Activated T-helper 9 cell treated with anti-CD3 and anti-CD28 coated beads, Interleukin-2, amount 50 U/mL, for 16 hours (primary cell): Measurements from ENCODE around the gene RIT1.

Experiments used
- DNase-seq: peaks from one replicate; pipeline ENCODE4 v3.0.0-alpha.2; 2020; ENCODE audit warnings: low read depth

The RIT1 gene

DNA sequence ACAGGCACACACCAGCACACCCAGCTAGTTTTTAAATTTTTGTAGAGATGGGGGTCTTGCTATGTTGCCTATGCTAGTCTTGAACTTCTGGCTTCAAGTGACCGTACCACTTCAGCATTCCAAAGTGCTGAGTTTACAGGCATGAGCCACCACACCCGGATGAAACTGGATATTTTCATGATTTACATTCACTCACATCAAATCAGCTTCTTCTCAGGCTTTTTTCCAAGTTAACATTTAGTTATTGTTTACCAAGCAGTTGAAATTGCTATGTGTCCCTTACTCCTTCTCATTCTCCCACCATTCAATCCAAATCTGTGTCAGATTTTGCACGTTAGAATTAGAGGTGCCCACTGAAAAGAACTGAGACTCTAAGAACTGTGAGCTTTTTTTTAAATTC lies 18.4 kb downstream of the RIT1 start:
- DNase-seq = no peak

DNA sequence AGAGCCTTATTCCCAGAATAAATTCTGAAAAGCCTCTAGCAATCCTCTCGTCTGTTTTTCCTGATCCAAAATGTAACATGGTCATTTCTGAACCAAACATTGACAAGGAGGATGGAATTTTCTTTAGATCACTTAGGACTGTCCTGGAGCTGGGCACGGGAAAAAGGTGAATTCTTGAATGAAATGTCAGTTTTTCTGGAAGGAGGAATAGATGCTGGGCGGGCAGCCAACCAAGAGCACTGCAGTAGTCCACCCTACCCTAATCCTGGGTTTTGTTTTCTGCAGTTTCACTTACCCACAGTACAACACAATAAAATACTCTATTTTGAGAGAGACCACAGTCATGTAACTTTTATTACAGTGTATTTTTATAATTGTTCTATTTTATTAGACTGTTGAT lies 20.9 kb downstream of the RIT1 start:
- no peak for DNase-seq

DNA sequence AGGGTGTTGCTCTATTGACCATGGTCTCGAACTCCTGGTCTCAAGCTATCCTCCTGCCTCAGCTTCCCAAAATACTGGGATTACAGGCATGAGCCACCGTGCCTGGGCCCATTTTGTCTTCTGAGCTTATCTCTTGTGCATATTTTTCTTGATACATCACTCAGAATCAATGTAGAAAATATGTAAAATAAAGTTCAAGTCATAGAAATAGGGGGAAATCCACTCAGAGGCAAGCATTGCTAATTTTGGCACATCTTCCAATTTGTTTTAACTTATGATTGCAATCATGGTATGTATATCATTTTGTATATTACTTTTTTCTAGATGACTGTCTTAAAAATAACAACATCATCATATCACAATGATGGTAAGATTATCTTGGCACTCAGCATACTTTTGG lies 21.6 kb downstream of the RIT1 start:
- no peak for DNase-seq

DNA sequence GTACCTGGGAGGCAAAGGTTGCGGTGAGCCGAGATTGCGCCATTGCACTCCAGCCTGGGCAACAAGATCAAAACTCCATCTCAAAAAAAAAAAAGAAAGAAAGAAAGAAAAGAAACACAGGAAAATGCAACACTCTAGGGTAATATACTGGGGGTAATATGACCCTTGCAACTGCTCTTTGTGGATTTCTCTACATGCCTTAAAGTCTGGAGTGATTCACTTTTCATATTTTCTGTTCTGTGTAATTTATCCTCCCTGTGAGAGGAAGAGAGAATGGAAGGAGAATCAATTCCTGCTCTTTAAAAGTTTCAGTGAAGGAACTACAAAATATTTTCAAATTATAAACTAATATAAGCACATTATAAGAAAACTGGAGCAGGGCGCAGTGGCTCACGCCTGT lies 22.7 kb downstream of the RIT1 start:
- DNase-seq = no peak

DNA sequence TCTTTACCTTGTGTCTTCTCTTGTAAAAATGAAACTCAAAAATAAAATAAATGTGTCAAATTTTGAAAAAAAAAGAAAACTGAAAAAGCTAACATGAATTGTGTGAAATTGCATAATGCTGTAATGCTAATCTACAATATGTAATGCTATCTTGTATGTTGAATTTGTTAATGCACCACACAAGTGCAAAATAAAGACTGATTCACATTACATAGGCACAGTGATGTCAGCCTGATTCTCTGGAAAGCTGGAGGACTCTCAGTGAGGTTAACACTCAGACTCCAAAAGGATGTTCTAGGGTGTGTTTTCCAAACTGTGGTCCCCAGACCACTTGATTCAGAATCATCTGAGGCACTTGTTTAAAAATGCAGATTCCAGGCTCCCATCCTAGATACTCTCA lies 26.2 kb downstream of the RIT1 start:
- DNase-seq = no peak

DNA sequence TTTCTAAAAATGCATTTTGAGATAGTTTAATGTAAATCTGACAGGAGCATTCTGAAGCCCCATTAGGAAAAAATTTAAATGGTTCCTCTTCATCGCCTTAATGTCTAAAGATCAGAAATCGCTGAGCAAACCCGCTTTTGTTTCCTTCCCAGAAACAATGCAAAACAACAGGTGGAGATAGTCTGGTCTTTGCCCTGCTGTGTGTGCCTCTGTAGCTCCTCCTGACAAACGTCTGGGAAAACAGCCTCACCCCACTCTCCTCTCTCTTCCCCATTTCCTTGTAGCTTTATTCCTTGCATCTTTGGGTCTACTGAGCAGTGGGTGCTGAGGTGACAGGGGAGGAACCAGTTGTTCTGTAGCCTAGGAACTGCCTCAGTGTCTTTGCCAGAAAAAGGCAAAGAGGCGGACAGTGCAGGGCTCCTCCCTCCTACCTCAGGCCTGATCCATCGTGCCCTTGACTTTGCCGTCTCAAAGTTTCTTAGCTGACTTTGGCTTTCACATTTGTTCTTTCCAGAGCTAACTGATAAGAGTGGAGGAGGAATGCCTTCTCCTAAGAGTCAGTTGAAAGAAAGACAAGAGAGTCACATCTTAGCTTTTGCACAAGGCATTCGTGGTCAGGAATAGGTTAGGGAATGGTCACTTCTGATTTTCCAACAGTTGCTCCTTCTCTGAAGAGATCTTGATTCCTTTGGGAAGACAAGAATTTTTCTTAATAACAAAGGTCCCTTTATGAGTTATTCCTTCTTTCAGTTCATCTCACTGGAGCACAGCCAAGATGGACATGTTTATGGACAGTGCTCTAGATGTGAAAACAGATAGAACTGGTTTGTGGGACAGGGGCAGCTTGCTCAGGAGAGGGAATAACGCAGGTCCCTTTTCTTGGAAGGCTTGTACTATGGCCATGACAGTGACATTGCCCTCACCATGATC lies 26.9 kb downstream of the RIT1 start:
- DNase-seq = no peak

DNA sequence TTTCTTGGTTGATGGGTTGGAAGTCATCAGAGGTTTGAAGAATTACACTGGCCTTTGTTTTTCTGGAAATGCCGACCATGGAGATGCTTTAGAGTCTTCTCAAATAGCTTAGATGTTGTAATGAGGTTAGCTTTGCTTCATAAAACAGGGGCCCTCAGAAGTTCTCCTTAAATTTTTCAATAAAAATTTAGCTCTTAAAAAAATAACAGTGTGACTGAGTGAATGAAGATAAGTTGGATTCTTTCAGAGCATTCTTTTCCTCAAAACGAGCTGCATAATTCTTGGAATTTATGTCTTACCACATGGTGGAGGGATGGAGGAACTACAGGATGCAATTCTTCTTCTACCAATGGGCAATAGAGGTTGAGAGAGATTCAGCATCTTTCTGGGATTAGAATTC lies 28.4 kb downstream of the RIT1 start:
- no peak for DNase-seq

DNA sequence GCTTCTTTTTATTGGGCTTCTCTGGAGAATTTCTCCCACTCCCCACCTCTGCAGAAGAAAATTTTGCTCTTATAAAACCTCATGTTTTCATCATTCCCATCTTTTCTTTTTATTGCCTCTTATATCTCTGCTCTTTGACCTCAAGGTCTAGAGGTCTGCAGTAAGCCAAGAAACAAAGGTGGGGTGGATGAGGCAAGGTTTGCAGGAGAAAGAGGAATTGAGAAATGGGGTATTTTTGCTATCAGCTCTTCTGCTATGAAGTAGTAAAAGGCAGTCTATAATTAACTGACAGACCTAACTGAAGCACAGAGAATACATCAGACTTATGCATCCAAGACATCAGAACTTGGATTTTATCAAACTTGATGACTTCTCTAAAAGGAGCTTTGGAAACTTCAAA lies 28.9 kb downstream of the RIT1 start:
- DNase-seq = no peak

DNA sequence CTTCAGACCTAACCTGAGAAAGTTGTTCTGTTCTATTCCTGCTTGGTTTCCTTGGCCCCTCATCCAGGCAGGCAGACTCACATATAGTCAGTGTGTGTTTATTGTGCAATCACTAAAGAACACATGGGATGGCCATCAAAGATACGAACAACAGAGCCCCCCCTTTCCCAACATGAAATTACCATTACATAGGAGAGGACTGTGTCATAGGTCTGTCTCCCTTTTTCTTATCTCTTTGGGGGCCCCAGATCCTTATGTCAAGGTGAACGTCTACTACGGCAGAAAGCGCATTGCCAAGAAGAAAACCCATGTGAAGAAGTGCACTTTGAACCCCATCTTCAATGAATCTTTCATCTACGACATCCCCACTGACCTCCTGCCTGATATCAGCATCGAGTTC lies 30.2 kb downstream of the RIT1 start:
- DNase-seq = no peak

DNA sequence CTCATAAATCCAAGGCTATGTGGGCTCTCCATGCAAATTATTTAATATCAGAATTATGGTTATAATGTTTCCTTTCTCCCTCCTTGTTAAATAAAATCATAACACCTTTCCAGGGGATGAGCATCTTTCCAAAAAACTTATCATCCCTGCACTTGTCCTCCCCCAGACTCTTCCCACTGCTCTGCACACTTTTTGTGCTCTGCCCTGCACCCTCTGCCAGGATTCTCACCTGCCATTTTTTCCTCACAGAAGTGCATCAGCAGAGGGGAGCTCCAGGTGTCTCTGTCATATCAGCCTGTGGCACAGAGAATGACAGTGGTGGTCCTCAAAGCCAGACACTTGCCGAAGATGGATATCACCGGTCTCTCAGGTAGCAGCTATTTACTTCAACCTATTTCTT lies 30.9 kb downstream of the RIT1 start:
- DNase-seq = no peak

DNA sequence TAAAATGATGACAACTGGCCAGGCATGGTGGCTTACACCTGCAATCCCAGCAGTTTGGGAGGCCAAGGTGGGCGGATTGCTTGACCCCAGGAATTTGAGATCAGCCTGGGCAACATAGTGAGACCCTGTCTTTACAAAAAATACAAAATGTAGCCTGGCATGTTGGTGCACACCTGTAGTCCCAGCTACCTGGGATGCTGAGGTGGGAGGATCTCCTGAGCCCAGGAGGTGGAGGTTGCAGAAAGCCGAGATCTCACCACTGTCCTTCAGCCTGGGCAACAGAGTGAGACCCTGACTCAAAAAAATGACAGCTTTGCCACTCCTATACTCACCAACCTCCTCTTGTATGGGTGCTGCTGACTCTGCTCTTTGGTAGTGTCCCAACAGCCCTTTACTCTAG lies 33.2 kb downstream of the RIT1 start:
- no peak for DNase-seq

DNA sequence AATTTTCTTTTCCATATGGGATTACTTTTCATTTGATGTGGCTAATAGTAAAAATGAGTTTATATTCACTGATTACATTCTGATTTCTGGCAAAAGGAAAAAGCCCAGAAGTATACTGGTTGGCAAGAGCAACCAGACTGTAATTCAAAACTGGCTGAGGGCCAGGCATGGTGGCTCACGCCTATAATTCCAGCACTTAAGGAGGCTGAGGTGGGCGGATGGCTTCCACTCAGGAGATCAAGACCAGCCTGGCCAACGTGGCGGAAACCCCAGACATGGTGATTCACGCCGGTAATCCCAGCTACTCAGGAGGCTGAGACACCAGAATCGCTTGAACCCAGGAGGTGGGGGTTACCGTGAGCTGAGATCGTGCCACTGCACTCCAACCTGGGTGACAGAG lies 37.3 kb downstream of the RIT1 start:
- DNase-seq = no peak

DNA sequence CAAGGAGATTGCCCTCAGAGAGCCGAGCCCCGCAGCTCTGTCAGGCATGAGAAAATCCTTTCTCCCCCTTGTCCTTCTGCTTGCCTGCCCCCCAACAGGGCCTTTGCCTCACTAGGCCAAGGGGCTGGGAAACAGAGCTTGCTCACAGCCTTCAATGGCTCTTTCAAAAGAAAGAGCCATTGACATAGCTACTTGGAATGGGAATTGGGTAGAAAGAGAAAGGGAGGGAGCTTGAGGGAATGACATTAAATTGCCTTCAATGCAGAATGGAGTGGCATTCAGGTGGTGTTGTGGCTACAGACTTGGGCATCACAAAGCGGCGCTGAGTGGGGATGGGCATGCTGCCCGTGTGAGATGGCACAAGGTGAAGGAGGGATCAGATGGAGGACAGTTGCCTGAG lies 38.6 kb downstream of the RIT1 start:
- DNase-seq = no peak

DNA sequence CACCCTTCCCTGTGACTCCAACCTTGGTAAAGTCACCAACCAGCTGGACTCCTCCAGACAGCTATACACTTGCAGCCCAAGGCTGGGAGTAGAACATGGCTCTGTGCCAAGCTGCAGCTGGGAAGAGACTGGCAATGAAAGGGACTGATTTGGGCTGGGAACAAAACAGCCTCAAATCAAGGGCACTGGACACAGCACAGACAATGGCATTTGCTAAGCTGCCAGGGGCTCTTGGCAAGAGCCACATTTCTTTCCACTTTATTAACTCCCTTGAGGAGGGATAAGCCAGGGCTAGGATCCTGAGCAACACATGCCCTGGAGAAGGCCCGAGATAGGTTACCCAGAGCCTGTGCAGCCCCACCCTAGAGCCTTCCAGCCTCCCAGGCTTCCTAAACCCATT lies 39.8 kb downstream of the RIT1 start:
- no peak for DNase-seq

DNA sequence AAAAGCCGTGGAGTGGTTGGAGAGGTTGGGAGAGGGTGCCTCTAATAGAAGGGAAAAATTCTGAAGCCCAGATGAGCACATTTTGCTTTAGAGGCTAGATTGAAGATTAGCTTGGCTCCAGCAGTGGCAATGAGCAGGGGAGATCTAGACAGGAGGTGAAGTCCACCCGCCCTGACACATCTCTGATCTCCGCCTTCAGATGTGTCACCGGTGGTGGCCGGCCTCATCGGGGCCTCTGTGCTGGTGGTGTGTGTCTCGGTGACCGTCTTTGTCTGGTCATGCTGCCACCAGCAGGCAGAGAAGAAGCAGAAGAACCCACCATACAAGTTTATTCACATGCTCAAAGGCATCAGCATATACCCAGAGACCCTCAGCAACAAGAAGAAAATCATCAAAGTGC lies 43.4 kb downstream of the RIT1 start:
- no peak for DNase-seq

DNA sequence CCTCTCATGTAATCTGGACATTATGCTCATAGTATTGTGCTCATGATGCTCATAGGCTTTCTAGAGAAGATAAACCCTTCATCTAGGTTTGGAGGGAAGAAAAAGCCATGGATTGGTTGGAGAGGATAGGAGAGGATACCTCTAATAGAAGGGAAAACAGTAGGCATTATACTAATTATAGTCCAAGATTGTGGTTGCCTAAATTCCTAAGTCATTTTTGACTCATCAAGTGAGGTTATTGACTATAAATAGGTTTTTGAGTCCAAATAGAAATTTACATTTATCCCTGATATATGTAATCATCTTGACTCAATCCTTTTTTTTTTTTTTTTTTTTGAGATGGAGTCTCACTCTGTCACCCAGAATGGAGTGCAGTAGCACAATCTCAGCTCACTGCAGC lies 46.8 kb downstream of the RIT1 start:
- no peak for DNase-seq

DNA sequence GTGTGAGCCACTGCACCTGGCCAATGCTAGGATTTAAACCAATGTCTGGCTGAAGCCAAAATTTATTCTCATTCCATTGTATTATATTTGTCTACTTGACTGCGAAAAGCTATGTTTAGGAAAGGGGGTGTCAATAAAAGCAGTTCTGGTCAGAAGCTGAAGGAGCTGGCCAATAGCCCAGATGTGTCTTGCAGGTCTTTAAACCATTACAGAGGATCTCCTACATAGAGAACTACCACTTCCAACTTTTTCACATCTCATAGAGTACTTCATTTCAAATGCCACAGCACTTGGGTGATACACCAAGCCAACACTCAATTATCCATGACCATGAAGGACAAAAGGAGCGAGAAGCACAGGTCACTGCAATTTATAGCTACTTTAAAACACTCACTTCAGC lies 49.3 kb downstream of the RIT1 start:
- no peak for DNase-seq

DNA sequence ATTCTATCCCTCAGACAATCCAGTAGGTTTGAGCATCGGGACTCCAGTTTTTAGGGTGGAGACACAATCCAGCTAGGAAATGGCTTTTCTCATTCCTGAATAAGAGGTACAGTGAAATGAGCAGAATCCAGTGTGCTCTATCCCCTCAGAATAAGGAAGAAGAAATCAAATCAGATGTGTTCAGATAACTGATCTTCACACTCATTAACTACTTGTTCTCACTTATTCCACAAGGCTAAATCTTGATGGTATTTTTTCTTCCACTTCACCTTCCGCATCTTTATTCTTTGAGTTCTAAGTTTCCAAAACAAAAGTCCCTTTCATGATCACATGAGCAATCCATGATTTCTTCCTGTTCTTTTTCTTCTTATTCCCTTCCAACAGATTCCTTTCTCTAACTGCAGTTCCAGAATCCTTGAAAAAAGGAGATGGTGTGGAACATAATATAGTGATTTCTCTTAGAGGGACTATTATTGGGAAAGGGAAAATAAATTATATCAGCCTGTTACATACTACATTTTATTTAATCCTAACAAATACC lies 50.1 kb downstream of the RIT1 start:
- no peak for DNase-seq

DNA sequence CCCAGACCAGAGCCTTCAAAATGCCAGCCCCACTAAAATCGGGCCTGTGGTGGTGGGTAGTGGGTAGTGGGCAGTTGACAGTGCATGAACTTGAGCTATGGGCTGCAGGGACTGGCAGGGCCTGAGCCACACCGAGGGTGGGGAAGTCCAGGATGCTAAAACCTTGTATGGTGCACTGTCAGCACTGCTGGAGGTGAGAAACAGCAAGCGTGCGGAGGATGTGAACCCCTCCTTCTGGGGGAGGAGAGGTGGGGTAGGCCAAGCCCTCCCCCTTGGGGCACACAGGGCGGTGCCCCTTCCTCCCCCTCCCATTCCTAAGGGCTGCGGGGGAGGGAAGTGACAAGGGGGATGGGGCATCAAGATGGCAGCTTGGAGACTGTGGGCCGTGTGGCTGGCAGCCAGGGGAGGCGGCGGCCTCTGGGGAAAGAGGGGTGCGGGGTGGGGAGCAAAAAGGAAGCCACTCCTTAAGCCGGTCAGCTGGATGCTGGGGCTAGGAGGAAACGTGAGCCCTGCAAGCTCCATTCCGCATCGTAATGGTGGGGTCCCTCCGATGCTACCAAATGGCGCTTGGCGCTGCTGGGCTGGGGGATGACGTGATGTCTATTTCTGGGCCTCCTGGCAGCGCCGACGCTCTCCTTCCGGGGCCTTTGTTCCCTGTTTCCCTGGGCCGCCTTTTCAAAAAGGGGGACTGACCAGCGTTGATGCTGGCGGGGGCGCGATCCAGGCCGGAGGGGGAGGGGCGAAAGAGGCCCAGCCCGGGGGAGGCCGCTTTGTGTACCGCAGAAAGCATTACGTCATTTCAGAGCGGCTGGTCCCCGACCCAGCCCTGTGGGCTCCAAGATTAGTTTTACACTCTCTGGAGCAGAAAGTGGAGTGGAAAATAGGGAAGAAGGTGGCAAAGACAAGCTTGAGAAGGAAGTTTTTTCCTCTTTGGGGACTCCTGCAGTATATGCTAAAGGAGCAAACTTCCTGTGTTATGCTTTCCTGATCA lies 51.0 kb downstream of the RIT1 start:
- peak; percentile 43 for DNase-seq

DNA sequence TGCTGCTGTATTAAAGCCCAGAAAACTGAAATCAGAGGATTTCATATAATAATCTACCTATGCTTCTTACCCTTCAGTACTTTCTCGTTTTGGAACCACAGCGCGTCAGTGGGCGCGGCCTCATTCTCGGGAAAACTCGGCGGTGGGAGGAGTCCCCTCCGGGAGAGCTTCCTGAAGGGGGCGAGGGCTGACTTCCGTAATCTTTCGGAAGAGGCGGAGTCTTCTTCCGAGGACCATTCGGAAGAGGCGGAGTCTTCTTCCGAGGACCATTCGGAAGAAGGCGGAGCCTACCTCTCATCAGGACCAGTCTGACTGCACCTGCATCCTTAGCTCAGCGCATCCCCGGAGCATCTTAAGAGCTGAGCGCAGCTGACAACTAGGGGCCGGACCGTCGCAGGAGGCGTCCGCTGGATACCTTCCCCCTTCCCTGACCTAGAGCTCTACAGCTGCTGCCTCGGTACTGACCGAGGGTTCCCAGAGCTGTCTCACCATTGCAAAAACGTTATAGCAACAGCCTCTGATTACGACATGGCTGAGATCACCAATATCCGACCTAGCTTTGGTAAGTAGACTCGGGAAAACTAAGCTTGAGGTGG lies 51.8 kb downstream of the RIT1 start, which contains the start of gene SYT11:
Gene SYT11, plus strand, starts transcription at position 334 of the 596 bp plus-strand sequence. Its CDS starts 195 bp downstream, at position 529.
- DNase-seq = peak; percentile 89

DNA sequence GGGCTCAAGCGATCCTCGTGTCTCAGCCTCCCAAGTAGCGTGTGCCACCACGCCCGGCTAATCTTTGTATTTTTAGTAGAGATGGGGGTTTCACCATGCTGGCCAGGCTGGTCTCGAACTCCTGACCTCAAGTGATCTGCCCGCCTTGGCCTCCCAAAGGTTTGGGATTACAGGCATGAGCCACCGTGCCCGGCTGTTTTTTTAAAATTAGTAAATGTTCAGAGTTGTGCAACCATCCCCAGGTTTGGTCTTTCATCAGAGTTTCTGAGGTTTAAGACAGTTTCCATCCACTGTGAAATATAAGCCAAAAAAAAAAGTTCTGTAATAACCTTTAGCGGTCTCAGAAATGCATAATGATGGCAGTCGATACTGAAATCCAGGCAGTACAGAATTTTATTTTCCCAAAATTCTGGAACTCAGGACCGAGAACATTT lies 52.3 kb downstream of the RIT1 start:
- no peak for DNase-seq
